HUES64 (cell line): ENCODE measurements around the gene GPR157.
"Not testable (repeated sequence)": the region's sequence is repeated elsewhere in the genome, so short reads cannot be mapped to it uniquely, and the experiment has no call there.

Experiments used
- H3K27ac ChIP-seq: 2 replicates; pipeline ENCODE4 v1.7.0; 2013; ENCODE audit warnings: low read depth, low read length, inconsistent platforms
- H3K27me3 ChIP-seq: 2 replicates; pipeline ENCODE4 v1.6.1; 2013; ENCODE audit warnings: mild to moderate bottlenecking, low read length; ENCODE audit not compliant: insufficient read depth
- H3K36me3 ChIP-seq: 2 replicates; pipeline ENCODE4 v1.6.1; 2013; ENCODE audit warnings: mild to moderate bottlenecking, low read length; ENCODE audit not compliant: insufficient read depth
- H3K4me1 ChIP-seq: 2 replicates; pipeline ENCODE4 v1.6.1; 2013; ENCODE audit warnings: mild to moderate bottlenecking, low read length, moderate library complexity; ENCODE audit not compliant: insufficient read depth
- H3K4me3 ChIP-seq: 2 replicates; pipeline ENCODE4 v1.5.1; 2013; ENCODE audit warnings: mild to moderate bottlenecking, low read length, moderate library complexity
- H3K9ac ChIP-seq: 2 replicates; pipeline ENCODE4 v1.6.1; 2013; ENCODE audit warnings: mild to moderate bottlenecking, low read depth, low read length
- H3K9me3 ChIP-seq: 2 replicates; pipeline ENCODE4 v1.6.1; 2013; ENCODE audit warnings: low read depth, low read length; ENCODE audit not compliant: insufficient read depth
- WGBS: fragments of 150-250, 120-280 bp; methylation state at CpG from one replicate; pipeline ENCODE4 v1.1.7; 2013; ENCODE audit warnings: missing lambda C conversion rate; 5-methylcytosine and 5-hydroxymethylcytosine counted together

Gene GPR157

DNA sequence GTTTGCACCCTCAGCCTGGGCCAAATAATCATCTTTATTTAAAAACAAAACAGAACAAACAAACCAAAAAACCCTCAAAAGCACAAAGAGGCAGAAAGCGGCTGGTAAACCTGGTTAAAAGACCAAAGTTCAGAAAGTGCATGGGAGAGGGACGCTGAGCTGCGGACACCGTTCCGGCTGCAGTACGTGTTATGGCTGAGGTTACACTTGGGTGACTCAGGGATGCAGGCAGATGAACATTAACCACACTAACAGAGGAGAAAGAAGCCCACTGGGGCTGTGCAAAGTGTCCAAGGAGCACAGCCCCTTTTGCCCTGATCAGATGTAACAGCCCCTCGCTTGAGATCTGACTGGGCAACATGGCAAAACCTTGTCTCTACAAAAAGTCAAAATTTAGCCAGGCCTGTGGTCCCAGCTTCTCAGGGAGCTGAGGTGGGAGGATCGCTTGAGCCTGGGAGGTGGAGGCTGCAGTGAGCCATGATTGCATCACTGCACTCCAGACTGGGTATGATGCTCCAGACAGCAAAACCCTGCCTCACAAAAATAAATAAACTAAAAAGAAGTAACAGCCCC is 28.3 kb downstream of the GPR157 start:
- peaks cover 17% of the 10 kb centered on the region for H3K9me3 ChIP-seq

DNA sequence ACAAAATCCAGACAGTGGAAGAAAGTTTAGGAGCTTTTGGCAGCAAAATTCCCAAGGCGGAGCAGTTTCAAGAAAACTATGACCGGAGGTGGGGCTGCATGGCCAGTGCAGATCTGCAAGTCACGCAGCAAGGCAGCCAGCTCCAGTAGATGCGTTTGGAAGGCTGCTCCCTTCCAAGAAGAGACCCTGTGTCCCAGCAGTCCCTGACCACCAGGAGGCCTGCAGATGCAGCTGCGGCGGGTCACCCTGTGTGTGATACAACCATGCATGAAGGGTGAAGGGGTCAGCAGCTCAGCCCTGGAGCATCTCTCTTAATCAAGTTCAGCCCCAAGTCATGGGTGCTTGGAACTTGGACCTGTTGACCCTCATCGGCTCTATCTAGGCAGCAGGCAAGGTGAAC is 29.3 kb downstream of the GPR157 start:
- Histone ChIP-seq H3K4me1 (no peaks in the 10 kb centered on the region), H3K27me3 (no peaks in the 10 kb centered on the region), H3K4me3 (no peak overlapping the region), H3K9ac (no peak overlapping the region), H3K36me3 (no peaks in the 10 kb centered on the region), H3K27ac (no peak overlapping the region), H3K9me3 (peaks cover 25% of the 10 kb centered on the region)
- 93% methylated on average over 7 of the region's 7 CpGs for WGBS

More for the DNA sequence above, 28.3 kb downstream of the GPR157 start:
- Histone ChIP-seq H3K27me3 (no peaks in the 10 kb centered on the region), H3K4me3 (no peak overlapping the region), H3K4me1 (no peaks in the 10 kb centered on the region), H3K36me3 (no peaks in the 10 kb centered on the region), H3K9ac (no peak overlapping the region), H3K27ac (no peak overlapping the region)
- 96% methylated on average over 8 of the region's 8 CpGs for WGBS

DNA sequence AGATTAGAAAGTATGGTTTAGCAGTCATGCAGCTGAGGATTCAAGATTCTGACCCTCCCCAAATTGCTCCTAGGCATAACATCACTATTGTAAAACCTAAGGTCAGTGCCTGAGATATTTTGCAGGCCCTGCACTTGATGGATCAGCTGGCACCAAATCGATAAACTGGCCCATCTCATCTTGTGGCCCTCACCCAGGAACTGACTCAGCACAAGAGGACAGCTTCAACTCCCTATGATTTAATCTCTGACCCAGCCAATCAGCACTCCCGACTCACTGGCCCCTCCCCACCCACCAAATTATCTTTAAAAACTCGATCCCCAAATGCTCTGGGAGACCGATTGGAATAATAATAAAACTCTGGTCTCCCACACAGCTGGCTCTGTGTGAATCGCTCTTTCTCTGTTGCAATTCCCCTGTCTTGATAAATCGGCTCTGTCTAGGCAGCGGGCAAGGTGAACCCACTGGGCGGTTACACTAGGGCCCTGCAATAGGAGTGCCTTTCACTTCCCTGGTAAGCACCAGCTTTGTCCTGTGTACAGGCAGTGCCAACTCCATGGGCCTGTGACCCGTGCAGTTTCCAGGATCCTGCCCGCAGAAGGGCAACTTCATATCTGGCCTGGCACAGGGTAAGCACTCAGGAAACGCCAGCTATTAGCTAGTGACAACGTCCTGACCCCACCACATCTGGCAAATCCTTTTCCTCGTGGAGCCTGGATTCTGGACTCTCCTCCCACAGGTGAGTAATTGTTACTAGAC is 30.8 kb downstream of the GPR157 start:
- H3K9me3 ChIP-seq: peaks cover 25% of the 10 kb centered on the region
- no peaks in the 10 kb centered on the region for H3K27me3 ChIP-seq
- H3K36me3 ChIP-seq: no peaks in the 10 kb centered on the region
- no peak overlapping the region for H3K27ac ChIP-seq
- no peak overlapping the region for H3K9ac ChIP-seq
- 91% methylated on average over 13 of the region's 13 CpGs for WGBS
- no peaks in the 10 kb centered on the region for H3K4me1 ChIP-seq
- H3K4me3 ChIP-seq: no peak overlapping the region

- Histone ChIP-seq H3K4me3 (no peak overlapping the region), H3K36me3 (no peaks in the 10 kb centered on the region), H3K27me3 (no peaks in the 10 kb centered on the region), H3K27ac (no peak overlapping the region), H3K9me3 (peaks cover 25% of the 10 kb centered on the region), H3K4me1 (no peaks in the 10 kb centered on the region), H3K9ac (no peak overlapping the region)
- WGBS: 83% methylated on average over 1 of the region's 2 CpGs
These were observed 33.1 kb downstream of the GPR157 start for GRCh38 chr1:9095818-9096217.

- H3K36me3 ChIP-seq, H3K4me1 ChIP-seq, H3K9ac ChIP-seq, H3K27ac ChIP-seq, H3K27me3 ChIP-seq, H3K4me3 ChIP-seq: not testable (repeated sequence)
- peaks cover 25% of the 10 kb centered on the region for H3K9me3 ChIP-seq
- 84% methylated on average over 18 of the region's 18 CpGs for WGBS
These were observed 34.8 kb downstream of the GPR157 start for GRCh38 chr1:9093996-9094595.

DNA sequence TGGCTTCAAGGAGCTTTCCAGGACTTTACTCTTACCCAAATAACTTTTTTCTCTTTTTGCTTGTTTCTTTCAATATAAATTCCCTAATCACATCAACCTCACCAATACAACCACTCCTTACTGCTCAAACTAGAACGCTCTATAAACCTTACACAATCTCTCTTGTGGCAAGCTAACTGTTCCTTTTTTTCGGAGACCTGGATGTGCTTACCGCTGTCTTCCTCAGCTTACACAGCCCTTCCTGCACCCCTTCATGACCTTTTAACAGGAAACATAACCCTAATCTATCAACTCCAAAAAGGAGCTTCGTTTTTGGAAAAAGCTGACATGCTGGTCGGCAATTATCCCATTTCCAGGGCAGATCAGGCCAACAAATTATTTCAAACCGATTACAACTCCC is 35.3 kb downstream of the GPR157 start:
- H3K4me1 ChIP-seq: no peaks in the 10 kb centered on the region
- H3K9me3 ChIP-seq: peaks cover 25% of the 10 kb centered on the region
- no peak overlapping the region for H3K4me3 ChIP-seq
- no peaks in the 10 kb centered on the region for H3K27me3 ChIP-seq
- H3K9ac ChIP-seq: no peak overlapping the region
- H3K27ac ChIP-seq: no peak overlapping the region
- no peaks in the 10 kb centered on the region for H3K36me3 ChIP-seq
- WGBS: 85% methylated on average over 6 of the region's 6 CpGs

GRCh38 chr1:9093091-9093490 is 35.8 kb downstream of the GPR157 start:
- Histone ChIP-seq H3K36me3 (no peaks in the 10 kb centered on the region), H3K9ac (no peak overlapping the region), H3K4me3 (no peak overlapping the region), H3K27me3 (no peaks in the 10 kb centered on the region), H3K4me1 (no peaks in the 10 kb centered on the region), H3K9me3 (peaks cover 25% of the 10 kb centered on the region), H3K27ac (no peak overlapping the region)
- 93% methylated on average over 6 of the region's 6 CpGs for WGBS

DNA sequence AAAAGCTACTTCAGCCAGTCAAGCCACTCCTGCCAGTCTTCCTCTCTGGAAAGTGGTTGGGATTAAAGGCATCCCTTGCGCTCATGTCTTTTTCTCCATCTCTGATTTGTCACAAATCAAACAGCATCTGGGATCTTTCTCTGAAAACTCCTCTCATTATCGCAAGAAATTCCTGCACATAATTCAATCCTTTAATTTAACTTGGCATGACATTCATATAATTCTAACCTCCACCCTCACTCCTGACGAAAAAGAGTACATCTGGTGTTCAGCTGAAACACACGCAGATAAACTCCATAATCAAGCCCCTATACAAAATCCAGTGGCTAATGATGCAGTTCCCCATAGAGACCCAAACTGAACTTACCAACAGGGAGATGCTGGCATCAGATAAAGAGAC is 40.1 kb downstream of the GPR157 start:
- no peak overlapping the region for H3K9ac ChIP-seq
- no peak overlapping the region for H3K4me3 ChIP-seq
- no peaks in the 10 kb centered on the region for H3K27me3 ChIP-seq
- no peaks in the 10 kb centered on the region for H3K36me3 ChIP-seq
- H3K4me1 ChIP-seq: no peaks in the 10 kb centered on the region
- 95% methylated on average over 4 of the region's 4 CpGs for WGBS
- no peak overlapping the region for H3K27ac ChIP-seq
- peaks cover 6% of the 10 kb centered on the region; the same call in 1 of the 2 replicates for H3K9me3 ChIP-seq

- WGBS: 96% methylated on average over 12 of the region's 12 CpGs
- no peak overlapping the region for H3K27ac ChIP-seq
These were observed 41.3 kb downstream of the GPR157 start for GRCh38 chr1:9087411-9088125.

DNA sequence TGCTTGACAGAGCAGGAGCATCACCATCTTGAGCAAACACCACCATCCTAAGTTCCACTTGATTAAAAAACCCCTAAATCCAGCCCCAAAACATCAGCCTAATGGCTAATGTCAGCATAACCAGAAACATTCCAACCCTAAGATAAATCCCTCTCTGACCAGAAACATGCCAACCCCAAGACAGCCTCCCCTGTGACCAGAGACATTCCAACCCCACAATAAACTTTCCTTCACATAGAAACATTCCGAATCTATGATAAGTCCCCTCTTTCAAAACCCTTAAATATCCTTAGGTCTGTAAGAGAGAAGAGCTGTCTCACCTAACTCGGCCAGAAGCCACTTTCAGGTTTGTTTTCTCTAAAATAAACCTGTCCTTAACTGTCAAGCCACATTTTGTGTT is 42.1 kb downstream of the GPR157 start:
- 94% methylated on average over 2 of the region's 2 CpGs for WGBS

More at GRCh38 chr1:9087411-9088125, 41.3 kb downstream of the GPR157 start:
- H3K4me1 ChIP-seq: no peaks in the 10 kb centered on the region
- no peak overlapping the region for H3K9ac ChIP-seq
- H3K4me3 ChIP-seq: no peak overlapping the region
- H3K9me3 ChIP-seq: peaks cover 6% of the 10 kb centered on the region; the same call in 1 of the 2 replicates
- H3K27me3 ChIP-seq: no peaks in the 10 kb centered on the region
- H3K36me3 ChIP-seq: no peaks in the 10 kb centered on the region

GRCh38 chr1:9086045-9086444 is 42.9 kb downstream of the GPR157 start:
- no peak overlapping the region for H3K4me3 ChIP-seq
- H3K9me3 ChIP-seq: peaks cover 6% of the 10 kb centered on the region; the same call in 1 of the 2 replicates
- no peak overlapping the region for H3K27ac ChIP-seq
- H3K36me3 ChIP-seq: no peaks in the 10 kb centered on the region
- H3K4me1 ChIP-seq: no peaks in the 10 kb centered on the region
- WGBS: 96% methylated on average over 4 of the region's 5 CpGs
- H3K27me3 ChIP-seq: no peaks in the 10 kb centered on the region
- H3K9ac ChIP-seq: no peak overlapping the region

More for the DNA sequence above, 42.1 kb downstream of the GPR157 start:
- Histone ChIP-seq H3K4me3 (no peak overlapping the region), H3K27me3 (no peaks in the 10 kb centered on the region), H3K27ac (no peak overlapping the region), H3K9me3 (peaks cover 6% of the 10 kb centered on the region; the same call in 1 of the 2 replicates), H3K9ac (no peak overlapping the region), H3K36me3 (no peaks in the 10 kb centered on the region), H3K4me1 (no peaks in the 10 kb centered on the region)
